HepG2 (cell line): Measurements from ENCODE around the gene UNG. TPM values are rescaled to one million over a fixed set of nuclear protein-coding genes. Genes with fewer than 3 reads are reported as not detected.

Source experiments
- ATAC-seq: fragments of 200-7000 bp; cut with Tn5 transposase; 3 replicates; pipeline ENCODE4 v1.9.1; 2020; ENCODE audit warnings: mild to moderate bottlenecking, moderate library complexity
- BruUV-seq: library from RNA; stranded (reverse); fragments of 400-500 nt; replicated peaks from 2 replicates; lab custom pipeline; 2021; lab: Mats Ljungman, UMichigan
- CTCF ChIA-PET: fragments of 300-600 bp; formaldehyde crosslinking; extraction: SDS; loops from one replicate; lab custom pipeline; 2021; ENCODE audit warnings: low total read pairs, inconsistent platforms, low intra/inter-chr PET ratio; lab: Yijun Ruan, JAX
- POLR2A ChIA-PET: fragments of 350-600 bp; sonication (Branson Sonifier 250); formaldehyde crosslinking; loops from one replicate; lab custom pipeline; 2020; ENCODE audit warnings: antibody characterized with exemption, inconsistent platforms; lab: Yijun Ruan, JAX
- DNase-seq: peaks from one replicate; pipeline ENCODE4 v3.0.0-alpha.2; 2015; ENCODE audit warnings: low spot score
- FAIRE-seq: peaks from 3 replicates; lab custom pipeline; 2011; peaks lifted over from hg19 to GRCh38; lab: Jason Lieb, UNC
- H2AFZ ChIP-seq: one replicate; pipeline ENCODE4 v1.6.1; 2011; ENCODE audit warnings: low read length, inconsistent platforms
- H3K27ac ChIP-seq: fragments of 300-600 bp; 3 replicates; pipeline ENCODE4 v1.8.0; 2011; ENCODE audit warnings: mixed run types, mild to moderate bottlenecking, mixed read lengths, low read length, inconsistent platforms; ENCODE audit not compliant: insufficient read depth; ENCODE audit errors: extremely low read length
- H3K27me3 ChIP-seq, 2 experiments: fragments of 200-600 bp in 1 of 2; 2 replicates in 1 of 2; 3 replicates in 1 of 2; pipeline versions ENCODE4 v1.6.0 to v1.8.0; 2011; ENCODE audit warnings: low read length in 2 of 2, mild to moderate bottlenecking in 2 of 2, moderate library complexity in 2 of 2, inconsistent platforms in 1 of 2; ENCODE audit not compliant: insufficient read depth in 2 of 2, control insufficient read depth in 1 of 2
- H3K36me3 ChIP-seq, 2 experiments: fragments of 200-600 bp in 1 of 2; replicated peaks in 1 of 2; 2 replicates in 1 of 2; 3 replicates in 1 of 2; pipeline versions ENCODE4 v1.5.1 to v1.8.0; 2011; ENCODE audit warnings: low read length in 2 of 2, inconsistent platforms in 1 of 2; ENCODE audit not compliant: insufficient read depth in 2 of 2, control insufficient read depth in 1 of 2
- H3K4me1 ChIP-seq: 2 replicates; pipeline ENCODE4 v1.5.1; 2012; ENCODE audit warnings: low read length, inconsistent platforms; ENCODE audit not compliant: insufficient read depth
- H3K4me2 ChIP-seq: 2 replicates; pipeline ENCODE4 v1.6.0; 2011; ENCODE audit warnings: low read depth, low read length, inconsistent platforms
- H3K4me3 ChIP-seq, 3 experiments: fragments of 200-600 bp in 1 of 3; sonication (generic), shearing (Covaris generic) in 1 of 3; replicated peaks in 1 of 3; 2 replicates each; pipeline ENCODE4 v1.5.1; 2011 to 2016; ENCODE audit warnings: low read length in 3 of 3, inconsistent platforms in 2 of 3, low read depth in 2 of 3, mild to moderate bottlenecking in 2 of 3, control low read depth in 1 of 3, mixed read lengths in 1 of 3; ENCODE audit not compliant: insufficient read depth in 1 of 3
- H3K79me2 ChIP-seq: one replicate; pipeline ENCODE4 v1.6.1; 2011; ENCODE audit warnings: low read length, inconsistent platforms; ENCODE audit not compliant: insufficient read depth
- H3K9ac ChIP-seq: 2 replicates; pipeline ENCODE4 v1.6.0; 2011; ENCODE audit warnings: mild to moderate bottlenecking, low read depth, low read length, inconsistent platforms; ENCODE audit not compliant: insufficient read depth
- H3K9me3 ChIP-seq: 2 replicates; pipeline ENCODE4 v1.5.1; 2012; ENCODE audit warnings: mild to moderate bottlenecking, low read length
- H4K20me1 ChIP-seq: 2 replicates; pipeline ENCODE4 v1.6.0; 2011; ENCODE audit warnings: inconsistent platforms, mild to moderate bottlenecking, low read length, moderate library complexity; ENCODE audit not compliant: insufficient read depth
- BHLHE40 ChIP-seq: IDR thresholded peaks from 2 replicates; pipeline ENCODE4 v1.6.1; 2011; ENCODE audit warnings: low read length, improper control_type of control experiment
- CC2D1A ChIP-seq: sonication (generic); formaldehyde crosslinking; IDR thresholded peaks from 2 replicates; pipeline ENCODE4 v1.8.1; 2023; ENCODE audit warnings: mild to moderate bottlenecking, missing genetic modification reagents
- FLYWCH1 ChIP-seq: sonication (generic); formaldehyde crosslinking; IDR thresholded peaks from 2 replicates; pipeline ENCODE4 v1.8.1; 2023; ENCODE audit warnings: mild to moderate bottlenecking, missing genetic modification reagents
- KLF6 ChIP-seq: IDR thresholded peaks from 2 replicates; pipeline ENCODE4 v1.8.0; 2016; ENCODE audit warnings: missing biosample characterization, missing genetic modification reagents
- MTA3 ChIP-seq: sonication (generic); formaldehyde crosslinking; IDR thresholded peaks from 2 replicates; pipeline ENCODE4 v1.4.0; 2020; ENCODE audit warnings: missing genetic modification reagents
- NR2F2 ChIP-seq: IDR thresholded peaks from 2 replicates; pipeline ENCODE4 v1.6.1; 2012; ENCODE audit warnings: low read depth, inconsistent platforms, borderline replicate concordance
- SALL1 ChIP-seq: sonication (generic); formaldehyde crosslinking; IDR thresholded peaks from 2 replicates; pipeline ENCODE4 v1.8.0; 2022; ENCODE audit warnings: mild to moderate bottlenecking, missing genetic modification reagents
- SP140L ChIP-seq: sonication (generic); formaldehyde crosslinking; IDR thresholded peaks from 2 replicates; pipeline ENCODE4 v1.4.0; 2020; ENCODE audit warnings: missing genetic modification reagents, borderline replicate concordance
- THYN1 ChIP-seq: sonication (generic); formaldehyde crosslinking; IDR thresholded peaks from 2 replicates; pipeline ENCODE4 v1.8.1; 2023; ENCODE audit warnings: low read depth, mild to moderate bottlenecking, moderate library complexity, missing genetic modification reagents, borderline replicate concordance
- U2AF1 ChIP-seq: fragments of 200-400 bp; formaldehyde crosslinking; optimal IDR thresholded peaks from 2 replicates; pipeline ENCODE3; 2017; ENCODE audit warnings: mild to moderate bottlenecking, low read depth, low read length
- ZC3H4 ChIP-seq: sonication (generic); formaldehyde crosslinking; IDR thresholded peaks from 2 replicates; pipeline ENCODE4 v1.4.0; 2020; ENCODE audit warnings: missing genetic modification reagents, borderline replicate concordance
- ZMYM3 ChIP-seq: sonication (generic); formaldehyde crosslinking; IDR thresholded peaks from 2 replicates; pipeline ENCODE4 v1.5.1; 2020; ENCODE audit warnings: mild to moderate bottlenecking, missing genetic modification reagents
- ZNF121 ChIP-seq: sonication (generic); formaldehyde crosslinking; IDR thresholded peaks from 2 replicates; pipeline ENCODE4 v1.5.0; 2020; ENCODE audit warnings: mild to moderate bottlenecking, missing genetic modification reagents
- ZNF3 ChIP-seq: IDR thresholded peaks from 2 replicates; pipeline ENCODE4 v1.7.0; 2017; ENCODE audit warnings: inconsistent platforms
- ZNF44 ChIP-seq: sonication (generic); formaldehyde crosslinking; IDR thresholded peaks from 2 replicates; pipeline ENCODE4 v1.5.1; 2020; ENCODE audit warnings: mild to moderate bottlenecking, missing genetic modification reagents
- ZNF678 ChIP-seq: sonication (generic); formaldehyde crosslinking; IDR thresholded peaks from 2 replicates; pipeline ENCODE4 v1.4.0; 2020; ENCODE audit warnings: mild to moderate bottlenecking, missing genetic modification reagents
- ZNF775 ChIP-seq: sonication (generic); formaldehyde crosslinking; IDR thresholded peaks from 2 replicates; pipeline ENCODE4 v1.4.0; 2020; ENCODE audit warnings: missing genetic modification reagents, mild to moderate bottlenecking, moderate library complexity, borderline replicate concordance
- ZNF776 ChIP-seq: sonication (generic); formaldehyde crosslinking; IDR thresholded peaks from 2 replicates; pipeline ENCODE4 v1.4.0; 2020; ENCODE audit warnings: mild to moderate bottlenecking, missing genetic modification reagents
- WGBS: methylation state at CpG from one replicate; pipeline ENCODE4 v1.1.6; 2017; ENCODE audit warnings: low lambda C conversion rate; 5-methylcytosine and 5-hydroxymethylcytosine counted together
- in situ Hi-C: cut with HindIII; loops from 2 replicates; pipeline ENCODE4 v1.10.0; 2017; ENCODE audit warnings: low pct_unique_long_range_greater_than_20kb; ENCODE audit not compliant: extremely low pct_ligation_motif_present
- intact Hi-C: fragments of 100-400 bp; cut with micrococcal nuclease; formaldehyde crosslinking; loops from one replicate; pipeline ENCODE4 v1.10.0; 2022; ENCODE audit not compliant: unreplicated experiment
- polyA plus RNA-seq, 8 experiments: library from polyadenylated mRNA; depleted of rRNA in 3 of 8; stranded (reverse) in 7 of 8; unstranded in 1 of 8; fragments of >200 nt; fragmentation: Illumina TruSeq in 4 of 8; extraction: Trizol in 4 of 8; gene quantifications; 2 replicates each; pipeline versions ENCODE4 v1.2.1 to v1.2.3, GENCODE V29; 2011 to 2016; ENCODE audit warnings: low read depth in 4 of 8, missing spikeins in 1 of 8, mixed read lengths in 1 of 8; ENCODE audit not compliant: insufficient read depth in 1 of 8
- total RNA-seq, 5 experiments: library from RNA; depleted of rRNA; stranded (reverse); fragments of >200 nt; fragmentation: Illumina TruSeq; extraction: Trizol; gene quantifications; 2 replicates each; pipeline ENCODE4 v1.2.3, GENCODE V29; 2016; ENCODE audit warnings: low read depth in 1 of 5
- TF ChIP-seq, protein P1 (sequence below): sonication (generic); formaldehyde crosslinking; IDR thresholded peaks from 2 replicates; pipeline ENCODE4 v1.5.0; 2020; ENCODE audit warnings: mild to moderate bottlenecking, missing genetic modification reagents
- TF ChIP-seq, protein P2 (sequence below): sonication (generic); formaldehyde crosslinking; IDR thresholded peaks from 2 replicates; pipeline ENCODE4 v1.4.0; 2020; ENCODE audit warnings: low read depth, mild to moderate bottlenecking, missing genetic modification reagents

The UNG gene
- total and polyA plus RNA-seq, 2 of the 13 experiments (the other 11 are each of a cell fraction or from before 2014, with no cell fraction given) = 23.3 to 114 TPM

DNA sequence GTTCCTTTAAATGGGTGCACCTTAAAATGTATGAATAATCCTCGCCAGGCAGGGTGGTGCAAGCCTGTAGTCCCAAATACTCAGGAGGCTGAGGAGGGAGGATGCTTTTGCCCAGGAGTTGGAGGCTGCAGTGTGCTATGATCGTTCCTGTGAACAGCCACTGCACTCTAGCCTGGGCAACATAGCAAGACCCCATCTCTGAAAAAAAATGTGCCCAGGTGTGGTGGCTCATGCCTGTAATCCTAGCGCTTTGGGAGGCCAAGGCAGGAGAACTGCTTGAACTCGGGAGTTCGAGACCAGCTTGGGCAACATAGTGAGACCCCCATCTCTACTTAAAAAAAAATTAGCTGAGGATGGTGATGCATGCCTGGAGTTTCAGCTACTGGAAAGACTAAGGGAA, 58.6 kb downstream of the UNG start (continued):
- TF ChIP-seq, protein P1, sequence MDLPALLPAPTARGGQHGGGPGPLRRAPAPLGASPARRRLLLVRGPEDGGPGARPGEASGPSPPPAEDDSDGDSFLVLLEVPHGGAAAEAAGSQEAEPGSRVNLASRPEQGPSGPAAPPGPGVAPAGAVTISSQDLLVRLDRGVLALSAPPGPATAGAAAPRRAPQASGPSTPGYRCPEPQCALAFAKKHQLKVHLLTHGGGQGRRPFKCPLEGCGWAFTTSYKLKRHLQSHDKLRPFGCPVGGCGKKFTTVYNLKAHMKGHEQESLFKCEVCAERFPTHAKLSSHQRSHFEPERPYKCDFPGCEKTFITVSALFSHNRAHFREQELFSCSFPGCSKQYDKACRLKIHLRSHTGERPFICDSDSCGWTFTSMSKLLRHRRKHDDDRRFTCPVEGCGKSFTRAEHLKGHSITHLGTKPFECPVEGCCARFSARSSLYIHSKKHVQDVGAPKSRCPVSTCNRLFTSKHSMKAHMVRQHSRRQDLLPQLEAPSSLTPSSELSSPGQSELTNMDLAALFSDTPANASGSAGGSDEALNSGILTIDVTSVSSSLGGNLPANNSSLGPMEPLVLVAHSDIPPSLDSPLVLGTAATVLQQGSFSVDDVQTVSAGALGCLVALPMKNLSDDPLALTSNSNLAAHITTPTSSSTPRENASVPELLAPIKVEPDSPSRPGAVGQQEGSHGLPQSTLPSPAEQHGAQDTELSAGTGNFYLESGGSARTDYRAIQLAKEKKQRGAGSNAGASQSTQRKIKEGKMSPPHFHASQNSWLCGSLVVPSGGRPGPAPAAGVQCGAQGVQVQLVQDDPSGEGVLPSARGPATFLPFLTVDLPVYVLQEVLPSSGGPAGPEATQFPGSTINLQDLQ (CRISPR knock-in tag) = no peak
- no peak for TF ChIP-seq CC2D1A (CRISPR knock-in tag)
- 0 out of 2 replicates have a peak, but pooled peaks have one; percentile 27 for TF ChIP-seq ZMYM3
- TF ChIP-seq BHLHE40 = no peak
- TF ChIP-seq ZNF775 (CRISPR knock-in tag) = no peak
- no peak for TF ChIP-seq KLF6 (CRISPR knock-in tag)
- TF ChIP-seq ZNF121 (CRISPR knock-in tag) = peak; percentile 88
- TF ChIP-seq U2AF1 = no peak

DNA sequence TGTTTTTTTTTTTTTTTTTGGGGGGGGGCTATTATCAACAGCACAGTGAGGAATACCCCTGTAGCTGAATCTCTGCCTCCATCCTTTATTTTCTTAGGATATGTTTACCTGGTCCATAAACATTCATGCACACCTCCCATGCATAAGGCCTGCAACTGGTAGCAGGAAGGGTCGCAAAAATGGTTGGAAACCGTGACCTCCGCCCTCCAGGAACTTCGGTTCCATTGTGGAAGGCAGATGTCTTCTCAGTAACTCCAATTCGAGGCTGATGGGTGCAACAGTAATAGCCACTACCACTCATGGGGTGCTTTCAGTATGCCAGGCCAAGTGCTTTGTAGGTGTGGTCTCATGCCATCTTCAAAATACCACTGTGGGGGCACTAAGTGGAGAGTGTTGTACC, 59.2 kb downstream of the UNG start:
- FAIRE-seq = no peak
- no peak for ATAC-seq
- Histone ChIP-seq H3K27ac (no peak overlapping the region), H3K36me3 (no peaks in the 10 kb centered on the region), H3K4me1 (peaks cover 33% of the 10 kb centered on the region), H2AFZ (no peak overlapping the region), H3K27me3 (no peaks in the 10 kb centered on the region), H3K9ac (no peak overlapping the region), H3K79me2 (peaks cover 2% of the 10 kb centered on the region), H3K4me2 (no peak overlapping the region), H4K20me1 (no peaks in the 10 kb centered on the region), H3K9me3 (no peaks in the 10 kb centered on the region), H3K4me3 (no peak overlapping the region)
- no TSS peak for BruUV-seq
- in situ Hi-C loops = no loop called here
- intact Hi-C loops = no loop called here
- WGBS = 94% methylated on average over 5 of the region's 5 CpGs
- ChIA-PET CTCF (no interaction called here), POLR2A (no interaction called here)
- DNase-seq = no peak
- TF ChIP-seq ZNF44 (no peak), SALL1 (CRISPR knock-in tag) (no peak), NR2F2 (no peak), ZNF3 (CRISPR knock-in tag) (no peak), THYN1 (CRISPR knock-in tag) (no peak), ZNF678 (CRISPR knock-in tag) (no peak), MTA3 (CRISPR knock-in tag) (no peak), FLYWCH1 (CRISPR knock-in tag) (no peak), ZNF776 (CRISPR knock-in tag) (no peak), ZC3H4 (no peak), SP140L (CRISPR knock-in tag) (no peak)
- TF ChIP-seq, protein P2, sequence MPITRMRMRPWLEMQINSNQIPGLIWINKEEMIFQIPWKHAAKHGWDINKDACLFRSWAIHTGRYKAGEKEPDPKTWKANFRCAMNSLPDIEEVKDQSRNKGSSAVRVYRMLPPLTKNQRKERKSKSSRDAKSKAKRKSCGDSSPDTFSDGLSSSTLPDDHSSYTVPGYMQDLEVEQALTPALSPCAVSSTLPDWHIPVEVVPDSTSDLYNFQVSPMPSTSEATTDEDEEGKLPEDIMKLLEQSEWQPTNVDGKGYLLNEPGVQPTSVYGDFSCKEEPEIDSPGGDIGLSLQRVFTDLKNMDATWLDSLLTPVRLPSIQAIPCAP (CRISPR knock-in tag) = no peak
